ENCODE measurements around the gene SPATA2.
"Not testable (repeated sequence)": the region's sequence is repeated elsewhere in the genome, so short reads cannot be mapped to it uniquely, and the experiment has no call there.

SPATA2 gene

GRCh38 chr20:49862607-49863200 lies 52.6 kb downstream of the SPATA2 start:
- no peak overlapping the region for H3K9ac ChIP-seq (ENCODE audit: low read length)
- no peak overlapping the region for H3K4me3 ChIP-seq (ENCODE audit: low read length)
- H3K27me3 ChIP-seq (replicated peaks; ENCODE audit: insufficient read depth, low read length) = no peaks in the 10 kb centered on the region
- no peaks in the 10 kb centered on the region for H3K9me3 ChIP-seq (replicated peaks; ENCODE audit: insufficient read depth, low read length)
- H3K4me2 ChIP-seq (ENCODE audit: low read depth, low read length) = no peak overlapping the region
- no peaks in the 10 kb centered on the region for H3K4me1 ChIP-seq (ENCODE audit: low read length)
- H3F3A ChIP-seq (ENCODE audit: insufficient read depth, low read length) = no peaks in the 10 kb centered on the region
- no peaks in the 10 kb centered on the region for H3K79me2 ChIP-seq (ENCODE audit: low read length)
- no peaks in the 10 kb centered on the region; the same call in 1 of the 2 replicates for H3K36me3 ChIP-seq (replicated peaks; ENCODE audit: insufficient read depth, low read length)
- no peaks in the 10 kb centered on the region for H4K20me1 ChIP-seq (ENCODE audit: insufficient read depth, low read length)
- H2AFZ ChIP-seq (ENCODE audit: low read length) = no peak overlapping the region
- H3K9me2 ChIP-seq (replicated peaks; ENCODE audit: insufficient read depth, low read length) = no peaks in the 10 kb centered on the region
- H3K27ac ChIP-seq (ENCODE audit: low read length) = no peak overlapping the region
- no peak for TF ChIP-seq EZH2phosphoT487 (IDR thresholded peaks at IDR 0.05; ENCODE audit: low read length)
- no peak for TF ChIP-seq EZH2 (optimal IDR thresholded peaks at IDR 0.05; ENCODE audit: low read depth, low read length)
- no peak for TF ChIP-seq CTCF (IDR thresholded peaks at IDR 0.05; ENCODE audit: low read length)
- DNase-seq = no peak

GRCh38 chr20:49861232-49861631 lies 54.1 kb downstream of the SPATA2 start:
- H3K27me3 ChIP-seq (replicated peaks; ENCODE audit: insufficient read depth, low read length); H3K4me3 ChIP-seq (ENCODE audit: low read length); H3K4me2 ChIP-seq (ENCODE audit: low read depth, low read length); H2AFZ ChIP-seq (ENCODE audit: low read length); H4K20me1 ChIP-seq (ENCODE audit: insufficient read depth, low read length); H3K27ac ChIP-seq (ENCODE audit: low read length); H3K9ac ChIP-seq (ENCODE audit: low read length); H3K79me2 ChIP-seq (ENCODE audit: low read length); DNase-seq; H3F3A ChIP-seq (ENCODE audit: insufficient read depth, low read length); H3K36me3 ChIP-seq (replicated peaks; ENCODE audit: insufficient read depth, low read length); H3K9me2 ChIP-seq (replicated peaks; ENCODE audit: insufficient read depth, low read length); H3K9me3 ChIP-seq (replicated peaks; ENCODE audit: insufficient read depth, low read length); H3K4me1 ChIP-seq (ENCODE audit: low read length): not testable (repeated sequence)

GRCh38 chr20:49859807-49860206 lies 55.5 kb downstream of the SPATA2 start:
- Histone ChIP-seq H3K4me2 (ENCODE audit: low read depth, low read length) (no peak overlapping the region), H3K9me2 (replicated peaks; ENCODE audit: insufficient read depth, low read length) (no peaks in the 10 kb centered on the region), H4K20me1 (ENCODE audit: insufficient read depth, low read length) (no peaks in the 10 kb centered on the region), H3K27ac (ENCODE audit: low read length) (no peak overlapping the region), H3K27me3 (replicated peaks; ENCODE audit: insufficient read depth, low read length) (no peaks in the 10 kb centered on the region), H3K9me3 (replicated peaks; ENCODE audit: insufficient read depth, low read length) (no peaks in the 10 kb centered on the region), H3K36me3 (replicated peaks; ENCODE audit: insufficient read depth, low read length) (no peaks in the 10 kb centered on the region; the same call in 1 of the 2 replicates), H3K79me2 (ENCODE audit: low read length) (no peaks in the 10 kb centered on the region), H2AFZ (ENCODE audit: low read length) (no peak overlapping the region), H3K4me1 (ENCODE audit: low read length) (no peaks in the 10 kb centered on the region), H3K4me3 (ENCODE audit: low read length) (no peak overlapping the region), H3K9ac (ENCODE audit: low read length) (no peak overlapping the region), H3F3A (ENCODE audit: insufficient read depth, low read length) (no peaks in the 10 kb centered on the region)
- TF ChIP-seq CTCF (IDR thresholded peaks at IDR 0.05; ENCODE audit: low read length) (no peak), EZH2 (optimal IDR thresholded peaks at IDR 0.05; ENCODE audit: low read depth, low read length) (no peak), EZH2phosphoT487 (IDR thresholded peaks at IDR 0.05; ENCODE audit: low read length) (no peak)
- DNase-seq = no peak

GRCh38 chr20:49859011-49859410 lies 56.3 kb downstream of the SPATA2 start:
- no peak overlapping the region for H3K27ac ChIP-seq (ENCODE audit: low read length)
- no peak for DNase-seq
- no peak overlapping the region for H3K9ac ChIP-seq (ENCODE audit: low read length)
- H3K79me2 ChIP-seq (ENCODE audit: low read length) = no peaks in the 10 kb centered on the region
- H3K27me3 ChIP-seq (replicated peaks; ENCODE audit: insufficient read depth, low read length) = no peaks in the 10 kb centered on the region
- no peaks in the 10 kb centered on the region; the same call in 1 of the 2 replicates for H3K36me3 ChIP-seq (replicated peaks; ENCODE audit: insufficient read depth, low read length)
- H3F3A ChIP-seq (ENCODE audit: insufficient read depth, low read length) = no peaks in the 10 kb centered on the region
- no peak for TF ChIP-seq CTCF (IDR thresholded peaks at IDR 0.05; ENCODE audit: low read length)
- no peak for TF ChIP-seq EZH2phosphoT487 (IDR thresholded peaks at IDR 0.05; ENCODE audit: low read length)
- TF ChIP-seq EZH2 (optimal IDR thresholded peaks at IDR 0.05; ENCODE audit: low read depth, low read length) = no peak
- H3K4me1 ChIP-seq (ENCODE audit: low read length) = no peaks in the 10 kb centered on the region
- no peaks in the 10 kb centered on the region for H3K9me2 ChIP-seq (replicated peaks; ENCODE audit: insufficient read depth, low read length)
- H3K4me3 ChIP-seq (ENCODE audit: low read length) = no peak overlapping the region
- no peaks in the 10 kb centered on the region for H4K20me1 ChIP-seq (ENCODE audit: insufficient read depth, low read length)
- no peaks in the 10 kb centered on the region for H3K9me3 ChIP-seq (replicated peaks; ENCODE audit: insufficient read depth, low read length)
- no peak overlapping the region for H3K4me2 ChIP-seq (ENCODE audit: low read depth, low read length)
- no peak overlapping the region for H2AFZ ChIP-seq (ENCODE audit: low read length)
